ENCODE measurements around the gene SOD1. TPM values are rescaled to one million over a fixed set of nuclear protein-coding genes. Genes with fewer than 3 reads are reported as not detected.

SOD1 gene
- total RNA-seq, 2 donors from 2014 or later: 124 to 143 TPM

DNA sequence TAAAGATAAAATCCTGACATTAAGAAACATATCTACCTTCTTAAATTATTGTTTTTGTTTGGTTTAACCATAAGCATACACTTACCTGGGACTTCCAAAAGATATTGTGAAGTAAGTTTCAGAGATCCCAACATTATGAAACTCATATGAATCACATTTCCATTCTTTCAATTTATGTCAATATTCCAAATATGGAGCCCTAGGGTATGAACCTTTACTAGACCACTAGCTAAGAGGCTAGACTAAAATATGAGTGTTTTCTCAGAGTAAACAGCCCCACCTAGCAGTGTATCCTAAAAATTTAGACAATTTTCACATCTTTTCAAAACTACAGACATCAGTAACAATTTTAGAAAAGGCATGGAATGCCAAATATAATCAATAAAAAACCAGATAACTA is 48.0 kb downstream of the SOD1 start:
- no peak overlapping the region for H3K4me3 Mint-ChIP-seq
- H3K27me3 Mint-ChIP-seq: no peaks in the 10 kb centered on the region
- ATAC-seq (no peak), DNase-seq (no peak)
- no peaks in the 10 kb centered on the region for H3K9me3 ChIP-seq (ENCODE audit: control insufficient read depth, low read length, poor library complexity, severe bottlenecking)
- H3K36me3 Mint-ChIP-seq (ENCODE audit: low read depth): no peaks in the 10 kb centered on the region
- no peak overlapping the region for H3K27ac Mint-ChIP-seq
- H3K4me1 Mint-ChIP-seq: peaks cover 52% of the 10 kb centered on the region

- peaks cover 57% of the 10 kb centered on the region for H3K4me1 Mint-ChIP-seq
- no peaks in the 10 kb centered on the region for H3K36me3 Mint-ChIP-seq (ENCODE audit: low read depth)
- DNase-seq: no peak
- no peak for ATAC-seq
- H3K27ac Mint-ChIP-seq: peak overlapping the region; percentile 91
- H3K4me3 Mint-ChIP-seq: no peak overlapping the region
- no peaks in the 10 kb centered on the region for H3K9me3 ChIP-seq (ENCODE audit: control insufficient read depth, low read length, poor library complexity, severe bottlenecking)
- no peaks in the 10 kb centered on the region for H3K27me3 Mint-ChIP-seq
These were observed 49.0 kb downstream of the SOD1 start for GRCh38 chr21:31708541-31708940.

DNA sequence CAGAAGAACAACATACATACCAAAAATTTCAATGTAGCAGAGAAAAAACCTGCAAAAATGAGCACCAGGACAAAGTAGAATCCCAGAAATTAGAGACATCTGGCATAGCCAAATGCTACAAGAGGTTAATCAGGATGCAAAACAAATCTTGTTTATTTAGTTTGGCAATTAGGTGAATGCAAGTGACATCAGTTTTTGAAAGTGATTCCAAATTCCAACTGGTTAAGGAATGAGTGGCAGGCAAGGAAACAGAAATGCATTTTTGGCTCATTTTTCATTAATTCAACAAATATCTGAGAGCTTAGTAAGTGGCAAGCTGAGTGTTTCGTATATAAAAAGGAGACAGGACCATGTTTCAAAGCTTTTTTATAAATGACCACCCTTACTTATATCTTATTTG is 51.1 kb downstream of the SOD1 start:
- H3K27me3 Mint-ChIP-seq: no peaks in the 10 kb centered on the region
- H3K4me1 Mint-ChIP-seq: peaks cover 68% of the 10 kb centered on the region
- no peak overlapping the region for H3K4me3 Mint-ChIP-seq

DNA sequence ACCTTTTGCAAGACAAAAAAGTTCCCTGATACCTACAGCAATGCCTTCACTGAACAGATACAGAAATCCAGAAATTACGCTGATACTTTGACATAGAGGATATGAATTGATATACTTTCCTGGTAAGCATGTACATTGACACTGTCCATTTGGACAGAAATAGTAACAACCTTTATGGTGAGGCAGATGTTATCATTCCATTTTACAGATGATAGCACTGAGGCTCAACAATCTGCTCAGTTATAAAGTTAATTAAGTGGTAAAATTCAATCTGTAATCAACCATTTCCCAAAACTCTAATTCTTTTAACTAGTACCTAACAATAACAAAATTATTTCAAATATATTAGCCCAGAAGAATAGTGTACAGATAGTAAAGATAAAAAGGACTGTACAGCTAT is 51.8 kb downstream of the SOD1 start:
- no peak overlapping the region for H3K27ac Mint-ChIP-seq
- no peak overlapping the region for H3K4me3 Mint-ChIP-seq
- no peaks in the 10 kb centered on the region for H3K27me3 Mint-ChIP-seq
- no peaks in the 10 kb centered on the region for H3K9me3 ChIP-seq (ENCODE audit: control insufficient read depth, low read length, poor library complexity, severe bottlenecking)
- ATAC-seq (no peak), DNase-seq (no peak)
- H3K36me3 Mint-ChIP-seq (ENCODE audit: low read depth): no peaks in the 10 kb centered on the region
- H3K4me1 Mint-ChIP-seq: peaks cover 67% of the 10 kb centered on the region

More for the DNA sequence above, 51.1 kb downstream of the SOD1 start:
- DNase-seq (no peak), ATAC-seq (no peak)
- no peaks in the 10 kb centered on the region for H3K36me3 Mint-ChIP-seq (ENCODE audit: low read depth)
- H3K9me3 ChIP-seq (ENCODE audit: control insufficient read depth, low read length, poor library complexity, severe bottlenecking): no peaks in the 10 kb centered on the region
- peak overlapping the region; percentile 91 for H3K27ac Mint-ChIP-seq

DNA sequence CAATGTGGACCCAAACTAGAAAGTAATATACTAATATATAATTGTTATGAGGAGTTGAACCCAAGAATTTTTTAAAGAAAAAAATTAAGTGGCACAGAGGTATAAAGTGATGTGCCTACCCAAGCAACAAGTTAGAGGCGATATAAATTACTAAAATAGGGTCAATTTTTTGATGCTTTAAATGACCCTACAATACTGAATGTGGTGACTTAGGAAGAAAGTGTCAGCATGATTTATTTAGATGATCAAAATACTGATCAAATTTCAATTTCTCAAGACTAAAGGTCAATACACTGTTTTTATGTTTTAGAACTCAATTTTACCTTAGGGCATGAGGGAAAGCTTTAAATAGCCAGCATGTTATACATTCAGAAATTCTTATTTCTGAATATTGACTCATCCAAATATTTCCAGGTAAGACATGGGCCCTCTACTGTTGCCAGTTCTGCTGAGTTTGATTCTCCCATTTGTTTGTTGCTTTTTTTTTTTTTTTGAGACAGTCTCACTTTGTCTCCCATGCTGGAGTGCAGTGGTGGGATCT is 52.3 kb downstream of the SOD1 start:
- Mint-ChIP-seq H3K36me3 (ENCODE audit: low read depth) (no peaks in the 10 kb centered on the region), H3K27ac (peak overlapping the region; percentile 75), H3K27me3 (no peaks in the 10 kb centered on the region), H3K4me1 (peaks cover 68% of the 10 kb centered on the region), H3K4me3 (no peak overlapping the region)
- ATAC-seq (no peak), DNase-seq (no peak)
- H3K9me3 ChIP-seq (ENCODE audit: control insufficient read depth, low read length, poor library complexity, severe bottlenecking): no peaks in the 10 kb centered on the region

GRCh38 chr21:31713115-31713514 is 53.6 kb downstream of the SOD1 start:
- Mint-ChIP-seq H3K4me3 (no peak overlapping the region), H3K36me3 (ENCODE audit: low read depth) (no peaks in the 10 kb centered on the region)

GRCh38 chr21:31713973-31714740 is 54.7 kb downstream of the SOD1 start:
- H3K4me3 Mint-ChIP-seq: peak overlapping the region; percentile 36
- no peaks in the 10 kb centered on the region for H3K36me3 Mint-ChIP-seq (ENCODE audit: low read depth)
- H3K27me3 Mint-ChIP-seq: no peaks in the 10 kb centered on the region
- H3K9me3 ChIP-seq (ENCODE audit: control insufficient read depth, low read length, poor library complexity, severe bottlenecking): no peaks in the 10 kb centered on the region
- no peak for DNase-seq
- peaks cover 62% of the 10 kb centered on the region for H3K4me1 Mint-ChIP-seq
- peak overlapping the region; percentile 54 for H3K27ac Mint-ChIP-seq
- peak; percentile 32 for ATAC-seq

More at GRCh38 chr21:31713115-31713514, 53.6 kb downstream of the SOD1 start:
- Mint-ChIP-seq H3K27me3 (no peaks in the 10 kb centered on the region), H3K4me1 (peaks cover 61% of the 10 kb centered on the region), H3K27ac (peak overlapping the region; percentile 75)
- H3K9me3 ChIP-seq (ENCODE audit: control insufficient read depth, low read length, poor library complexity, severe bottlenecking): no peaks in the 10 kb centered on the region
- ATAC-seq (no peak), DNase-seq (no peak)

DNA sequence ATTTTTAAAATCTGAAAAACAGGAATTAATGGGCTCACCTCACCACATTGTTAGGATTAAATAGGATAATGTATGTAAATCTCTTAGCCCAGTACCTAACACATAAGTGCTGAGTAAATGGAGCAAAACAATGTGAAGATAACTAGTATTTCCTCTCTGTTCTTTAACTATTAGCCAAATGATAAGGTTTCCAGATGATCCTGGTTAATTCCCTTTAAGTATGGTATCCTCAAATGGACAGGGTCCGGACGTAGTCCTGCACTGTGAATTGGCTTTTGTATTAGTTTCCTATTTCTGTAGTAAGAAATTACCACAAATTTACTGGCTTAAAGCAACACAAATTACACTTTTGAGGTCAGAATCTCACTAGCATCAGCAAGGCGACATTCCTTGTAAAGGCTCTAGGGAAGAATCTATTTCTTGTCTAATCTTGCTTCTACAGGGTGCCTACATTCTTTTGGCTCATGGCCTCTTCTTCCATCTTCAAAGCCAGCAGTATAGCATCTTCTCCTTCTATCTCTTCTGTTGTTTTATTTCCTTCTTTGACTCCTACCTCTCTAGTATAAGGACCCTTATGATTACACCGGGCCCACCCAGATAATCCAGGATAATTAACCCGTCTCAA is 55.4 kb downstream of the SOD1 start:
- Mint-ChIP-seq H3K27me3 (no peaks in the 10 kb centered on the region), H3K4me1 (peaks cover 57% of the 10 kb centered on the region), H3K4me3 (peak overlapping the region; percentile 12), H3K36me3 (ENCODE audit: low read depth) (no peaks in the 10 kb centered on the region), H3K27ac (peak overlapping the region; percentile 54)
- DNase-seq: no peak
- no peak for ATAC-seq
- no peaks in the 10 kb centered on the region for H3K9me3 ChIP-seq (ENCODE audit: control insufficient read depth, low read length, poor library complexity, severe bottlenecking)

DNA sequence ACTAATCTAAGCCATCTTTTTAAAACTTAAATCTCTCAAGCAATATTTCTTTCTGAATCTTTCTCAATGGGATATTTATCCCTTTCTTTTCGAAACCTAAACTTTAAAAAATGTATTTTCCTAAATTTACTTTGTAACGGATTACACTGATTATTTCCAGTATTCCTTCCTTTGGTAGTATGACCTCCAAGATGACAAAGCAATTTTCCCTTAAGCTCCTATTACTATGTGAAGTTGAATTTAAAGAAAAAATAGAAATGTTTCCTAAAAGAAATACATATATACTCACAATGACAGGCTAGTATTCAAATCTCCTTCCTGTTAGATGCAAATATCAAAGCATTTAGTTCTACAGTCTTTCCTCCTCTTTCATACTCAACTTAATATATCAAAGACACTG is 56.6 kb downstream of the SOD1 start:
- no peaks in the 10 kb centered on the region for H3K36me3 Mint-ChIP-seq (ENCODE audit: low read depth)
- H3K4me1 Mint-ChIP-seq: peaks cover 56% of the 10 kb centered on the region
- DNase-seq (no peak), ATAC-seq (no peak)
- H3K9me3 ChIP-seq (ENCODE audit: control insufficient read depth, low read length, poor library complexity, severe bottlenecking): no peaks in the 10 kb centered on the region
- no peaks in the 10 kb centered on the region for H3K27me3 Mint-ChIP-seq
- H3K4me3 Mint-ChIP-seq: no peak overlapping the region
- H3K27ac Mint-ChIP-seq: peak overlapping the region; percentile 54

Other genes starting within 250 kb of the SOD1 start
- 10 to 100 TPM; 53.8 to 61.3 TPM for gene SCAF4, start 72.4 kb downstream of the SOD1 start, total RNA-seq
- 1 to 10 TPM in 1 of 2 donors, under 1 TPM in 1; 0.81 to 1.3 TPM for gene HUNK, start 213.3 kb downstream of the SOD1 start, total RNA-seq